Activated CD4-positive, alpha-beta memory T cell treated with anti-CD3 and anti-CD28 coated beads for 36 hours (primary cell): ENCODE data around the gene REC114. TPM values are rescaled to one million over a fixed set of nuclear protein-coding genes. Genes with fewer than 3 reads are reported as not detected.

Experiments
- total RNA-seq, 2 experiments: library from RNA; stranded (reverse); gene quantifications; one replicate each; pipeline ENCODE4 v1.2.3, GENCODE V29; 2021

Gene REC114
- total RNA-seq, 2 experiments from 2014 or later: not detected

Other genes starting within 250 kb of the REC114 start
- not detected for gene HCN4, start 74.2 kb upstream of the REC114 start, total RNA-seq
- 10 to 100 TPM; 46.7 to 49.8 TPM for gene NPTN, start 190.2 kb downstream of the REC114 start, total RNA-seq
- gene CD276, start 241.2 kb downstream of the REC114 start, total RNA-seq: 1 to 10 TPM; 3.7 to 4.9 TPM